ENCODE measurements around the gene NFKBIE. TPM values are rescaled to one million over a fixed set of nuclear protein-coding genes. Genes with fewer than 3 reads are reported as not detected.

NFKBIE gene
- total RNA-seq, 2 experiments from 2014 or later: 14.7 to 15.3 TPM

- ChIA-PET POLR2A (no interaction called here), CTCF (interaction anchor here (0.7 to 1.7 kb wide), 3 partner anchors 8 to 27 kb away, joined by 3 to 8 read pairs (median 4); no protein-coding TSS in a partner anchor)
- no peak overlapping the region for H3K27ac Mint-ChIP-seq
- H3K4me1 Mint-ChIP-seq: peaks cover 22% of the 10 kb centered on the region
- H3K9me3 Mint-ChIP-seq: no peaks in the 10 kb centered on the region
- DNase-seq: no peak
- H3K27me3 Mint-ChIP-seq: no peaks in the 10 kb centered on the region
- peaks cover 11% of the 10 kb centered on the region for H3K36me3 Mint-ChIP-seq (ENCODE audit: low read depth)
- H3K4me3 Mint-ChIP-seq: no peak overlapping the region
Measured at GRCh38 chr6:44229376-44230033, 35.8 kb downstream of the NFKBIE start.

GRCh38 chr6:44228836-44229235 is 36.5 kb downstream of the NFKBIE start:
- ChIA-PET CTCF (interaction anchor here (0.6 to 1.4 kb wide), 3 partner anchors 13 to 28 kb away, joined by 4 to 7 read pairs (median 5); partner anchors contain the start of gene SLC35B2), POLR2A (no interaction called here)
- Mint-ChIP-seq H3K9me3 (no peaks in the 10 kb centered on the region), H3K27ac (no peak overlapping the region), H3K27me3 (no peaks in the 10 kb centered on the region), H3K4me1 (peaks cover 27% of the 10 kb centered on the region), H3K36me3 (ENCODE audit: low read depth) (peaks cover 11% of the 10 kb centered on the region), H3K4me3 (no peak overlapping the region)
- DNase-seq: no peak

- no peaks in the 10 kb centered on the region for H3K9me3 Mint-ChIP-seq
- peaks cover 9% of the 10 kb centered on the region for H3K36me3 Mint-ChIP-seq (ENCODE audit: low read depth)
- peaks cover 23% of the 10 kb centered on the region for H3K4me1 Mint-ChIP-seq
- no peak overlapping the region for H3K4me3 Mint-ChIP-seq
- POLR2A ChIA-PET: no interaction called here
- CTCF ChIA-PET: interaction anchor here (0.6 to 1.4 kb wide), 3 partner anchors 14 to 28 kb away, joined by 4 to 7 read pairs (median 5); partner anchors contain the start of gene SLC35B2
- no peak for DNase-seq
- H3K27ac Mint-ChIP-seq: no peak overlapping the region
- H3K27me3 Mint-ChIP-seq: no peaks in the 10 kb centered on the region
Measured at GRCh38 chr6:44228433-44228832, 36.9 kb downstream of the NFKBIE start.

- ChIA-PET CTCF (interaction anchor here (0.9 to 1.4 kb wide), 4 partner anchors 9 to 29 kb away, joined by 3 to 7 read pairs (median 4); partner anchors contain the start of gene SLC35B2), POLR2A (no interaction called here)
- H3K4me1 Mint-ChIP-seq: peaks cover 20% of the 10 kb centered on the region
- no peaks in the 10 kb centered on the region for H3K9me3 Mint-ChIP-seq
- DNase-seq: no peak
- H3K27ac Mint-ChIP-seq: no peak overlapping the region
- no peaks in the 10 kb centered on the region for H3K27me3 Mint-ChIP-seq
- no peak overlapping the region for H3K4me3 Mint-ChIP-seq
- peaks cover 9% of the 10 kb centered on the region for H3K36me3 Mint-ChIP-seq (ENCODE audit: low read depth)
Measured at GRCh38 chr6:44228031-44228430, 37.3 kb downstream of the NFKBIE start.

GRCh38 chr6:44227148-44227793 is 38.1 kb downstream of the NFKBIE start:
- CTCF ChIA-PET: interaction anchor here (0.9 to 1.4 kb wide), 4 partner anchors 10 to 30 kb away, joined by 3 to 7 read pairs (median 4); partner anchors contain the start of gene SLC35B2
- Mint-ChIP-seq H3K36me3 (ENCODE audit: low read depth) (peaks cover 8% of the 10 kb centered on the region), H3K4me1 (peaks cover 24% of the 10 kb centered on the region), H3K9me3 (no peaks in the 10 kb centered on the region), H3K27me3 (no peaks in the 10 kb centered on the region), H3K27ac (peak overlapping the region; percentile 36), H3K4me3 (no peak overlapping the region)
- POLR2A ChIA-PET: no interaction called here
- no peak for DNase-seq

GRCh38 chr6:44226368-44227147 is 38.8 kb downstream of the NFKBIE start:
- Mint-ChIP-seq H3K4me3 (no peak overlapping the region), H3K27me3 (no peaks in the 10 kb centered on the region), H3K36me3 (ENCODE audit: low read depth) (peaks cover 7% of the 10 kb centered on the region), H3K9me3 (no peaks in the 10 kb centered on the region), H3K4me1 (peaks cover 28% of the 10 kb centered on the region), H3K27ac (no peak overlapping the region)
- POLR2A ChIA-PET: no interaction called here
- DNase-seq: no peak
- CTCF ChIA-PET: interaction anchor here (1.1 to 1.6 kb wide), 2 partner anchors 9 to 12 kb away, joined by 3 read pairs; no protein-coding TSS in a partner anchor

GRCh38 chr6:44225579-44226325 is 39.6 kb downstream of the NFKBIE start:
- no peak overlapping the region for H3K27ac Mint-ChIP-seq
- H3K4me1 Mint-ChIP-seq: peaks cover 34% of the 10 kb centered on the region
- no peak for DNase-seq
- no peak overlapping the region for H3K4me3 Mint-ChIP-seq
- H3K36me3 Mint-ChIP-seq (ENCODE audit: low read depth): peaks cover 3% of the 10 kb centered on the region
- no peaks in the 10 kb centered on the region for H3K9me3 Mint-ChIP-seq
- ChIA-PET POLR2A (no interaction called here), CTCF (interaction anchor here (1.0 to 2.5 kb wide), 8 partner anchors 9 to 71 kb away, joined by 3 to 14 read pairs (median 3); no protein-coding TSS in a partner anchor)
- H3K27me3 Mint-ChIP-seq: no peaks in the 10 kb centered on the region

GRCh38 chr6:44224965-44225305 is 40.4 kb downstream of the NFKBIE start:
- H3K27me3 Mint-ChIP-seq: no peaks in the 10 kb centered on the region
- POLR2A ChIA-PET: interaction anchor here (0.6 kb wide), 1 partner anchor 35 kb away, joined by 3 read pairs; no protein-coding TSS in a partner anchor

GRCh38 chr6:44224029-44224964 is 41.1 kb downstream of the NFKBIE start:
- DNase-seq: no peak
- ChIA-PET CTCF (interaction anchor here (0.7 to 2.5 kb wide), 12 partner anchors 11 to 69 kb away, joined by 3 to 14 read pairs (median 4); partner anchors contain the start of gene SLC35B2), POLR2A (interaction anchor here (1.0 kb wide), 1 partner anchor 23 kb away, joined by 5 read pairs; the partner anchor contains the start of gene HSP90AB1)
- Mint-ChIP-seq H3K27me3 (no peaks in the 10 kb centered on the region), H3K4me1 (peaks cover 38% of the 10 kb centered on the region), H3K9me3 (no peaks in the 10 kb centered on the region), H3K36me3 (ENCODE audit: low read depth) (no peaks in the 10 kb centered on the region), H3K4me3 (peak overlapping the region; percentile 74), H3K27ac (peak overlapping the region; percentile 78)

More at GRCh38 chr6:44224965-44225305, 40.4 kb downstream of the NFKBIE start:
- no peak for DNase-seq
- Mint-ChIP-seq H3K4me1 (peaks cover 36% of the 10 kb centered on the region), H3K4me3 (peak overlapping the region; percentile 74), H3K9me3 (no peaks in the 10 kb centered on the region), H3K27ac (no peak overlapping the region), H3K36me3 (ENCODE audit: low read depth) (no peaks in the 10 kb centered on the region)
- CTCF ChIA-PET: interaction anchor here (1.0 to 2.5 kb wide), 12 partner anchors 10 to 70 kb away, joined by 3 to 14 read pairs (median 4); partner anchors contain the start of gene SLC35B2

GRCh38 chr6:44223319-44224028 is 41.9 kb downstream of the NFKBIE start, which contains the start of gene SLC29A1:
TSS of gene SLC29A1 (plus strand) at chr6:44223595. CDS start at chr6:44227314, 3,719 bp downstream.
- Mint-ChIP-seq H3K4me1 (peaks cover 43% of the 10 kb centered on the region), H3K27me3 (peaks cover 5% of the 10 kb centered on the region), H3K4me3 (peak within 1 kb of the TSS; percentile 74), H3K27ac (peak within 1 kb of the TSS; percentile 83), H3K36me3 (ENCODE audit: low read depth) (no peaks in the 10 kb centered on the region), H3K9me3 (no peaks in the 10 kb centered on the region)
- peak; percentile 87 for DNase-seq
- ChIA-PET POLR2A (interaction anchor here (1.0 kb wide), 1 partner anchor 23 kb away, joined by 5 read pairs; the partner anchor contains the start of gene HSP90AB1), CTCF (interaction anchor here (0.7 to 2.5 kb wide), 6 partner anchors 11 to 48 kb away, joined by 3 to 14 read pairs (median 4); partner anchors contain the start of gene SLC35B2)
